Measurements from ENCODE around the gene HSH2D.

HSH2D gene

GRCh38 chr19:16157601-16158000 is 14.1 kb downstream of the HSH2D start:
- Histone ChIP-seq H3K9ac (ENCODE audit: low read length) (no peak overlapping the region), H3K27me3 (ENCODE audit: insufficient read depth, low read length) (no peaks in the 10 kb centered on the region), H3K36me3 (ENCODE audit: insufficient read depth, low read length) (peaks cover 56% of the 10 kb centered on the region), H3K4me2 (ENCODE audit: low read length) (no peak overlapping the region), H3K27ac (ENCODE audit: low read depth, low read length, poor library complexity, severe bottlenecking) (no peak overlapping the region), H3K79me2 (ENCODE audit: insufficient read depth, low read length) (no peaks in the 10 kb centered on the region), H2AFZ (ENCODE audit: low read length) (no peak overlapping the region), H3K4me3 (ENCODE audit: low read depth, low read length, poor library complexity, severe bottlenecking) (no peak overlapping the region), H3K4me1 (ENCODE audit: insufficient read depth, low read length, severe bottlenecking) (peaks cover 18% of the 10 kb centered on the region), H3K9me2 (ENCODE audit: low read depth, low read length) (no peaks in the 10 kb centered on the region), H4K20me1 (ENCODE audit: insufficient read depth, low read length) (no peaks in the 10 kb centered on the region), H3K9me3 (ENCODE audit: low read length) (no peaks in the 10 kb centered on the region), H3F3A (ENCODE audit: insufficient read depth, low read length) (no peaks in the 10 kb centered on the region)
- no peak for TF ChIP-seq CTCF (IDR thresholded peaks at IDR 0.05; ENCODE audit: low read length)
- no peak for TF ChIP-seq EZH2 (IDR thresholded peaks at IDR 0.05; ENCODE audit: borderline replicate concordance, low read length)

- Histone ChIP-seq H3F3A (ENCODE audit: insufficient read depth, low read length) (no peaks in the 10 kb centered on the region), H3K36me3 (ENCODE audit: insufficient read depth, low read length) (peaks cover 35% of the 10 kb centered on the region), H3K9me2 (ENCODE audit: low read depth, low read length) (no peaks in the 10 kb centered on the region), H3K27ac (ENCODE audit: low read depth, low read length, poor library complexity, severe bottlenecking) (no peak overlapping the region), H3K4me3 (ENCODE audit: low read depth, low read length, poor library complexity, severe bottlenecking) (no peak overlapping the region), H2AFZ (ENCODE audit: low read length) (no peak overlapping the region), H3K4me2 (ENCODE audit: low read length) (no peak overlapping the region), H4K20me1 (ENCODE audit: insufficient read depth, low read length) (no peaks in the 10 kb centered on the region), H3K27me3 (ENCODE audit: insufficient read depth, low read length) (no peaks in the 10 kb centered on the region), H3K9me3 (ENCODE audit: low read length) (no peaks in the 10 kb centered on the region), H3K4me1 (ENCODE audit: insufficient read depth, low read length, severe bottlenecking) (peaks cover 12% of the 10 kb centered on the region), H3K79me2 (ENCODE audit: insufficient read depth, low read length) (no peaks in the 10 kb centered on the region), H3K9ac (ENCODE audit: low read length) (no peak overlapping the region)
- TF ChIP-seq EZH2 (IDR thresholded peaks at IDR 0.05; ENCODE audit: borderline replicate concordance, low read length) (no peak), CTCF (IDR thresholded peaks at IDR 0.05; ENCODE audit: low read length) (no peak)
These were observed 16.2 kb downstream of the HSH2D start for GRCh38 chr19:16159655-16160054.

GRCh38 chr19:16160445-16160942 is 17.0 kb downstream of the HSH2D start:
- no peak for TF ChIP-seq CTCF (IDR thresholded peaks at IDR 0.05; ENCODE audit: low read length)
- Histone ChIP-seq H3K4me1 (ENCODE audit: insufficient read depth, low read length, severe bottlenecking) (peaks cover 3% of the 10 kb centered on the region), H3K27ac (ENCODE audit: low read depth, low read length, poor library complexity, severe bottlenecking) (no peak overlapping the region), H3K36me3 (ENCODE audit: insufficient read depth, low read length) (peaks cover 27% of the 10 kb centered on the region), H2AFZ (ENCODE audit: low read length) (no peak overlapping the region), H3K9ac (ENCODE audit: low read length) (no peak overlapping the region), H3K9me2 (ENCODE audit: low read depth, low read length) (no peaks in the 10 kb centered on the region), H4K20me1 (ENCODE audit: insufficient read depth, low read length) (no peaks in the 10 kb centered on the region), H3K4me3 (ENCODE audit: low read depth, low read length, poor library complexity, severe bottlenecking) (no peak overlapping the region), H3K9me3 (ENCODE audit: low read length) (no peaks in the 10 kb centered on the region), H3K4me2 (ENCODE audit: low read length) (no peak overlapping the region), H3K27me3 (ENCODE audit: insufficient read depth, low read length) (no peaks in the 10 kb centered on the region), H3F3A (ENCODE audit: insufficient read depth, low read length) (no peaks in the 10 kb centered on the region), H3K79me2 (ENCODE audit: insufficient read depth, low read length) (no peaks in the 10 kb centered on the region)
